IMR-90 (cell line): ENCODE data around the gene LARP1.

Experiments used
- BHLHE40 ChIP-seq: fragments of 150-350 bp; IDR thresholded peaks from 2 replicates; pipeline ENCODE4 v1.6.1; 2016; ENCODE audit warnings: mild to moderate bottlenecking, low read depth, low read length
- CEBPB ChIP-seq: IDR thresholded peaks from 2 replicates; pipeline ENCODE4 v1.6.1; 2012; ENCODE audit warnings: low read depth, low read length, improper control_type of control experiment
- CHD1 ChIP-seq: IDR thresholded peaks from 2 replicates; pipeline ENCODE4 v1.6.1; 2012; ENCODE audit warnings: low read depth, low read length, improper control_type of control experiment
- FOS ChIP-seq: fragments of 150-350 bp; IDR thresholded peaks from 2 replicates; pipeline ENCODE4 v1.6.1; 2016; ENCODE audit warnings: low read depth, low read length
- MAFK ChIP-seq: IDR thresholded peaks from 2 replicates; pipeline ENCODE4 v1.6.1; 2012; ENCODE audit warnings: low read depth, low read length, improper control_type of control experiment
- MAZ ChIP-seq: IDR thresholded peaks from 2 replicates; pipeline ENCODE4 v1.6.1; 2012; ENCODE audit warnings: low read depth, mild to moderate bottlenecking, low read length, improper control_type of control experiment, moderate library complexity, borderline replicate concordance
- MXI1 ChIP-seq: IDR thresholded peaks from 2 replicates; pipeline ENCODE4 v1.6.1; 2012; ENCODE audit warnings: low read depth, mild to moderate bottlenecking, low read length, moderate library complexity, borderline replicate concordance
- POLR2A ChIP-seq: IDR thresholded peaks from 2 replicates; pipeline ENCODE4 v1.6.1; 2012; ENCODE audit warnings: mild to moderate bottlenecking, low read depth, low read length
- RAD21 ChIP-seq: IDR thresholded peaks from 2 replicates; pipeline ENCODE4 v1.6.1; 2012; ENCODE audit warnings: low read length, improper control_type of control experiment
- RCOR1 ChIP-seq: IDR thresholded peaks from 2 replicates; pipeline ENCODE4 v1.6.1; 2012; ENCODE audit warnings: mild to moderate bottlenecking, low read length, improper control_type of control experiment; ENCODE audit not compliant: insufficient replicate concordance
- RFX5 ChIP-seq: IDR thresholded peaks from 2 replicates; pipeline ENCODE4 v1.8.0; 2012; ENCODE audit warnings: low read depth, mild to moderate bottlenecking, low read length, moderate library complexity
- SMC3 ChIP-seq: fragments of 150-350 bp; IDR thresholded peaks from 2 replicates; pipeline ENCODE4 v1.6.1; 2016; ENCODE audit warnings: low read depth, mild to moderate bottlenecking, antibody characterized with exemption, low read length, moderate library complexity
- TF ChIP-seq, protein P1 (sequence below): conservative IDR thresholded peaks from 2 replicates; pipeline ENCODE4 v1.5.1; 2012; ENCODE audit warnings: mild to moderate bottlenecking, low read depth, low read length, improper control_type of control experiment
- TF ChIP-seq, protein P2 (sequence below): fragments of 150-350 bp; IDR thresholded peaks from 2 replicates; pipeline ENCODE4 v1.6.1; 2017; ENCODE audit warnings: mild to moderate bottlenecking, antibody characterized with exemption, low read length, low read depth

DNA sequence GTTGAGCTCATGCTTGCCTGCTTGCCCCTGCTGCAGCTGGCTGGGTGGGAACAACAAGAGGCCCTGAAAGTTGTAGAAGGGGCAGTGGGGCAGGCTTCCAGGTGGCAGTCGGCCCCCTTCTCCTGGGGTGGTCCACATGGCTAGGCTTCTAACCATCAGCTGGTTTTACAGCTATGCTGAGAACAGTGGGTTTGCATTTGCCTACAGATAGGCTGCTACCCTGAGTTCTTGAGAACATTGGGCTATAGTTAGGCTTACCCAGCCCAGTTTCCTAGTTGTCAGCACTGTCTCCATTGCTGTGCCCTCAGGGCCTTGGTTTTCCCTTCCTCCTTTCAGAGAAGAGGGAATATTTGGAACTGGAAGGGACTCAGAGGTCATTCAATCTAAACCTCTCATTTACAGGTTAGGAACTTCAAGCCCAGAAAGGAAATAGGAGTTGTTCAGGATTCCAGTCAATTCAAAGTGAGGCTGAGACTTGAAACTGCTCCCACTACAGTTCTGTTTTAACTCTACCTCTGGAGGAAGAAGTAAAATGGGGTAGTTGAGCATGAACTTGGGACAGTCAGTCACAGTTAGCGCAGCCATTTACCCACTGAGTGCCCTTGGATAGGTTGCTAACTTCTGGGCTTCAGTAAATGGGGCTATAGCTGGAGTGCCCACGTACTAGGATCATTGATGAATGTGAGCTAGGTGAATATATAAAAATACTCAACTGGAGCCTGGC, 11.5 kb downstream of the LARP1 start:
- TF ChIP-seq, protein P1, sequence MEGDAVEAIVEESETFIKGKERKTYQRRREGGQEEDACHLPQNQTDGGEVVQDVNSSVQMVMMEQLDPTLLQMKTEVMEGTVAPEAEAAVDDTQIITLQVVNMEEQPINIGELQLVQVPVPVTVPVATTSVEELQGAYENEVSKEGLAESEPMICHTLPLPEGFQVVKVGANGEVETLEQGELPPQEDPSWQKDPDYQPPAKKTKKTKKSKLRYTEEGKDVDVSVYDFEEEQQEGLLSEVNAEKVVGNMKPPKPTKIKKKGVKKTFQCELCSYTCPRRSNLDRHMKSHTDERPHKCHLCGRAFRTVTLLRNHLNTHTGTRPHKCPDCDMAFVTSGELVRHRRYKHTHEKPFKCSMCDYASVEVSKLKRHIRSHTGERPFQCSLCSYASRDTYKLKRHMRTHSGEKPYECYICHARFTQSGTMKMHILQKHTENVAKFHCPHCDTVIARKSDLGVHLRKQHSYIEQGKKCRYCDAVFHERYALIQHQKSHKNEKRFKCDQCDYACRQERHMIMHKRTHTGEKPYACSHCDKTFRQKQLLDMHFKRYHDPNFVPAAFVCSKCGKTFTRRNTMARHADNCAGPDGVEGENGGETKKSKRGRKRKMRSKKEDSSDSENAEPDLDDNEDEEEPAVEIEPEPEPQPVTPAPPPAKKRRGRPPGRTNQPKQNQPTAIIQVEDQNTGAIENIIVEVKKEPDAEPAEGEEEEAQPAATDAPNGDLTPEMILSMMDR: no peak
- no peak for TF ChIP-seq POLR2A
- TF ChIP-seq, protein P2, sequence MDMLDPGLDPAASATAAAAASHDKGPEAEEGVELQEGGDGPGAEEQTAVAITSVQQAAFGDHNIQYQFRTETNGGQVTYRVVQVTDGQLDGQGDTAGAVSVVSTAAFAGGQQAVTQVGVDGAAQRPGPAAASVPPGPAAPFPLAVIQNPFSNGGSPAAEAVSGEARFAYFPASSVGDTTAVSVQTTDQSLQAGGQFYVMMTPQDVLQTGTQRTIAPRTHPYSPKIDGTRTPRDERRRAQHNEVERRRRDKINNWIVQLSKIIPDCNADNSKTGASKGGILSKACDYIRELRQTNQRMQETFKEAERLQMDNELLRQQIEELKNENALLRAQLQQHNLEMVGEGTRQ: no peak
- no peak for TF ChIP-seq CHD1
- no peak for TF ChIP-seq RAD21
- no peak for TF ChIP-seq FOS
- no peak for TF ChIP-seq MAZ
- no peak for TF ChIP-seq CEBPB
- no peak for TF ChIP-seq RCOR1
- TF ChIP-seq RFX5: no peak
- no peak for TF ChIP-seq BHLHE40
- TF ChIP-seq MAFK: no peak
- no peak for TF ChIP-seq MXI1
- no peak for TF ChIP-seq SMC3
